Retinal pigment epithelial cell (primary cell): ENCODE data around the gene RFTN1.

Source experiments
- DNase-seq: peaks from one replicate; pipeline ENCODE4 v3.0.0-alpha.2; 2010; ENCODE audit warnings: low read depth
- H3K4me3 ChIP-seq: 2 replicates; pipeline ENCODE4 v1.5.1; 2011; ENCODE audit warnings: mild to moderate bottlenecking, low read length, control low read depth, moderate library complexity
- TF ChIP-seq, protein P1 (sequence below): conservative IDR thresholded peaks from 2 replicates; pipeline ENCODE4 v1.5.1; 2011; ENCODE audit warnings: low read depth, low read length, control low read depth, inconsistent platforms

RFTN1 gene

DNA sequence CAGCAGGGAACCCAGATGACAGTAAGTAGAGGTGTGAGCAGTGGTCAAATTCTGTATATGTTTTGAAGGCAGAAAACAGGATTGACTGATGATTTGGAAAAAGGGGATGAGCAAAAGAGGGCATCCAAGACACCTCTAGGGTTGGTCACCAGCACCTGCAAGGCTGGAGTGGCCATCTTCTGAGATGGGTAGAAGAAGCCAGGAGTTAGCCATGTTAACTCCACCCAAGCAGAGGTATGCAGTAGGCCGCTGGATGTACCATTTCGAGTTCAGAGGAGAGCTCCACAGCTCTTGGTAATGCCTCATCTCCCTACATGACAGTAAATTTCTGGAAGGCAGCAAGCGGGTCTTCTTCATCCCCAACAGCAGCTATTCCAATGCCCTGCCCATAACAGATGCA is 7.0 kb downstream of the RFTN1 start:
- DNase-seq = no peak
- H3K4me3 ChIP-seq = no peak overlapping the region
- TF ChIP-seq, protein P1, sequence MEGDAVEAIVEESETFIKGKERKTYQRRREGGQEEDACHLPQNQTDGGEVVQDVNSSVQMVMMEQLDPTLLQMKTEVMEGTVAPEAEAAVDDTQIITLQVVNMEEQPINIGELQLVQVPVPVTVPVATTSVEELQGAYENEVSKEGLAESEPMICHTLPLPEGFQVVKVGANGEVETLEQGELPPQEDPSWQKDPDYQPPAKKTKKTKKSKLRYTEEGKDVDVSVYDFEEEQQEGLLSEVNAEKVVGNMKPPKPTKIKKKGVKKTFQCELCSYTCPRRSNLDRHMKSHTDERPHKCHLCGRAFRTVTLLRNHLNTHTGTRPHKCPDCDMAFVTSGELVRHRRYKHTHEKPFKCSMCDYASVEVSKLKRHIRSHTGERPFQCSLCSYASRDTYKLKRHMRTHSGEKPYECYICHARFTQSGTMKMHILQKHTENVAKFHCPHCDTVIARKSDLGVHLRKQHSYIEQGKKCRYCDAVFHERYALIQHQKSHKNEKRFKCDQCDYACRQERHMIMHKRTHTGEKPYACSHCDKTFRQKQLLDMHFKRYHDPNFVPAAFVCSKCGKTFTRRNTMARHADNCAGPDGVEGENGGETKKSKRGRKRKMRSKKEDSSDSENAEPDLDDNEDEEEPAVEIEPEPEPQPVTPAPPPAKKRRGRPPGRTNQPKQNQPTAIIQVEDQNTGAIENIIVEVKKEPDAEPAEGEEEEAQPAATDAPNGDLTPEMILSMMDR = no peak

DNA sequence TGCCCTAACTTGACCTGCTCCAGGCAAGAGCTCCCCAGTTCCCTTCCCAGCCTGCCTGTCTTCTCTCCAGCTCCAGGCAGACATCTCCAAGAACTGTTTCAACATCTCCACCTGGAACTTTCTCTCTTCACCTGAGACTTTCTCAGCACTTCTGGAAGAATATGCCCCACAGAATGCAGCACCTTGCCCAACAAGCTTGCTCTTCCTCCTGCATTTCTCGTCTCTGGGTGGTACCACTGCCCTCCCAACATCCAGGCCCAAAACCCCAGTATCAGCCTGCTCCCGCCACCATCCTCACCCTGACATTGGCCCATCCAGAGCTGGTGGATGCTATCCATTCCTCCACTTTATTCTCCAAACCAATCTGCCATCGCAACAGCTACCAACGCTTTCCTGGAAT is 8.8 kb downstream of the RFTN1 start:
- TF ChIP-seq, protein P1 = no peak
- DNase-seq = no peak
- no peak overlapping the region for H3K4me3 ChIP-seq

DNA sequence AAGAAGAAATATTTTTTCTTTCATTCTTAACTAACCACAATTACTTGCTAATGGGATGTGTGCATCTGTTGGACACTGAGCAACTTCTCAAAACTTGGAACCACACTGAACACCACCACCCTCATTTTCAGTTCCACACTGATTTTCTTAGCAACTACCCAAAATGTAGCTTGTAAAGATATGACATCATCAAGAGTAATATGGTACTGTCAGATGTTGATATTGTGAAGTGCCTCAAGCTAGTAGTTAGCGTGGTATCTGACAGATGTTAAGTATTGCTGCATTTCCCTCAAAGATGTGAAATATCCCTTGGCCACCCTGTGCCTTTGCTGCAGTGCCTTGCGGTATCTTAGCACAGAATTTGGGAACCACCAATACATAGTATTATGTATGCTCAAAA is 9.3 kb downstream of the RFTN1 start:
- no peak for DNase-seq
- TF ChIP-seq, protein P1 = no peak
- H3K4me3 ChIP-seq = no peak overlapping the region

DNA sequence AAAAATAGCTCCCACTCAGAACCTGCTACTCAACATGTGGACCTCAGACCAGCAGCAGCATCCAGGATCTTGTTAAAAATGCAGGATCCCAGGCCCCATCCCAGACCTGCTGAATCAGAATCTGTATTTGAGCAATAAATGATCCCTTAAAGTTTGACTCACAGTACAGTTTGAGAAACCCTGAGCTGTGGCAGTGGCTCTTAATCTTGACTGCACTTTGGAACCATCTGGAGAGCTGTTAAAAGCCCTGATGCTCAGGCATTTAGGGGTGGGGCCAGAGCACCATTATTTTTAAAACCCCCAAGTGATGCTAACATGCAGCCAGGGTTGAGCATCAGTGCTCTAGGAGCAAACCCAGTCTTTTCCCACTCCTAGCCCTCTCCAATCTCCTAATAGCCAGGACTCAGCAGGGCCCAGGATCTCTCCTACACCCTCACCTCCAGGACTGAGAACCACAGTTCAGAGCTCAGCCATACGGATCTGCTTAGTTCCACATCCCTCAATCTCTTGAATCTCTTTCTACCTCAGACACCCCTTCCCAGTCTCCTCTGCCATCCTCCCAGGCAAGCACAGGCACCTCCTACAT is 10.2 kb downstream of the RFTN1 start:
- no peak overlapping the region for H3K4me3 ChIP-seq
- TF ChIP-seq, protein P1 = no peak
- no peak for DNase-seq

DNA sequence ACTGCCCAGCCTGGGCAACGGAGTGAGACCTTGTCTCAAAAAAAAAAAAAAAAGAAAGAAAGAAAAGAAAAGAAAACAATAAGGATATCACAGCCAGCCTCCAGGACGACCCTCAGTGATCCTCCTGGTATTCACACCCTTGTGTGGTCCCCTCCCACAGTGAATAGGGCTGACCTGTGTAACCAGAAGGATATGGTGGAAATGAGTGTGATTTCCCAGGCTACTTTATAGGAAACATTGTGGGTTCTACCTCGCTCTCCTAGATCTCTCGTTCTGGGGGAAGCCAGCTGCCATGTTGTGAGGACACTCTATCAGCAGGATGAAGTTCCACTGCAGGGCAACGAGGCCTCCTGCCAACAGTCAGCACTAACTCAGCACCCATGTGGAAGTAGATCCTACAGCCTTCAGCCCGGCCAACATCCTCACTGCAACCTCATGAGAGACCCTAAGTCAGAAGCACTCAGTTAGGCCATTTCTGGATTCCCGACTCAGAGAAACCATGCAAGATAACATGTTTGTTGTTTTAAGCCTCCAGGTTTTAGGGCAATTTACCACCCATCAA is 11.1 kb downstream of the RFTN1 start:
- H3K4me3 ChIP-seq = no peak overlapping the region
- TF ChIP-seq, protein P1 = no peak
- DNase-seq = no peak

DNA sequence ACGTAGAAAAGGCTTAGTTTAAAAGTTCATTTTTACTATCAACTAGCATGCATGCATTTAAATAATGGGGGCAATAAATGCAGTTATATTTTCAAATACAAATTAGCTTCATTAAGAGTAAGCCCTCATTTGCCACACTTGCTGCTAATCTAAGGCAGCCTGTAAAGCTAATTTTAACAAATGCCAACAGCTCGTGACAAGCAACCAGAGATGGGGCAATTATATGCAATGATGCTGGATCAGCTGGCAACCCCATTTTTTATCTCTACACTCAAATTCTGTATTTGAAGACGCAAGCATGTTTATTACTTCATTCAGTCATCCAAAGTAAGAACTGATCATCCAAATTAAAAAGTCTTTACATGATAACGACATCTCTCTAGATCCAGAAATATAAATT is 12.1 kb downstream of the RFTN1 start:
- TF ChIP-seq, protein P1 = no peak
- H3K4me3 ChIP-seq = no peak overlapping the region
- no peak for DNase-seq

DNA sequence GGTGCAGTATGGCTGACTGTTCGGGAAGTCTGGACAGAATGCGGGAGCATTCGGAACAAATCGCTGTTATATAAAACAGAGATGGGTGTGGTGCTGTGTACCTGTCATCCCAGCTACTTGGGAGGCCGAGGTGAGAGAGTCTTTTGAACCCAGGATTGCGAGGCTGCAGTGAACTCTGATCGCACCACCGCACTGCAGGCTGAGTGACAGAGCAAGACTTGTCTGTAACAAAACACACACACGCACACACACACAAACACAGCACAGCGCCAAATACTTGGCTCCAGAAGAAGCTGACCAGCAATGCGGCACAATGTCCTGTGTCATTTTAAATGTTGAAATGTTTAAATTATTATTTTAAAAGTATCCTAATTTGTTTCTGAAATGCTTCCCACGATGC is 12.6 kb downstream of the RFTN1 start:
- H3K4me3 ChIP-seq = no peak overlapping the region
- TF ChIP-seq, protein P1 = no peak
- DNase-seq = no peak
